HEK293 (cell line): ENCODE measurements around the gene FRA10AC1.

Experiments
- CTCF ChIA-PET: fragments of 350-600 bp; formaldehyde crosslinking; extraction: SDS; loops from one replicate; lab custom pipeline; 2021; ENCODE audit warnings: antibody characterized with exemption; lab: Yijun Ruan, JAX
- POLR2A ChIA-PET: fragments of 300-600 bp; formaldehyde crosslinking; extraction: SDS; loops from one replicate; lab custom pipeline; 2020; ENCODE audit warnings: antibody characterized with exemption, inconsistent platforms; lab: Yijun Ruan, JAX
- H3K27ac ChIP-seq: fragments of 200-500 bp; sonication (Bioruptor generic); 2 replicates; pipeline ENCODE4 v1.5.1; 2014; ENCODE audit warnings: low read depth, low read length, control low read depth, inconsistent platforms; ENCODE audit errors: extremely low read depth
- H3K36me3 ChIP-seq, 2 experiments: fragments of 200-500 bp in 1 of 2; sonication (Bioruptor generic) in 1 of 2; 1 replicate in 1 of 2; 2 replicates in 1 of 2; pipeline ENCODE4 v1.5.1; 2014 to 2017; ENCODE audit warnings: inconsistent platforms in 2 of 2, low read length in 2 of 2; ENCODE audit not compliant: control insufficient read depth in 2 of 2, insufficient read depth in 1 of 2
- H3K4me1 ChIP-seq: fragments of 200-500 bp; sonication (Bioruptor generic); 2 replicates; pipeline ENCODE4 v1.5.1; 2014; ENCODE audit warnings: mild to moderate bottlenecking, low read length, inconsistent platforms; ENCODE audit not compliant: control insufficient read depth, insufficient read depth
- H3K4me3 ChIP-seq: 2 replicates; pipeline ENCODE4 v1.5.1; 2011; ENCODE audit warnings: low read depth, mild to moderate bottlenecking, control low read depth, low read length, moderate library complexity
- H3K9me3 ChIP-seq: fragments of 200-500 bp; sonication (Bioruptor generic); 2 replicates; pipeline ENCODE4 v1.5.1; 2014; ENCODE audit warnings: low read depth, low read length, inconsistent platforms; ENCODE audit not compliant: control insufficient read depth, insufficient read depth
- KLF8 ChIP-seq: fragments of 450-650 bp; formaldehyde crosslinking; IDR thresholded peaks from 2 replicates; pipeline ENCODE4 v1.5.1; 2016; ENCODE audit warnings: missing biosample characterization, missing genetic modification characterization
- YY1 ChIP-seq: fragments of 450-650 bp; formaldehyde crosslinking; IDR thresholded peaks from 2 replicates; pipeline ENCODE4 v1.5.1; 2018; ENCODE audit warnings: missing biosample characterization, missing genetic modification characterization
- ZFP69B ChIP-seq: fragments of 450-650 bp; formaldehyde crosslinking; IDR thresholded peaks from 2 replicates; pipeline ENCODE4 v1.5.1; 2016; ENCODE audit warnings: missing biosample characterization, missing genetic modification characterization
- ZNF214 ChIP-seq: fragments of 450-650 bp; formaldehyde crosslinking; IDR thresholded peaks from 2 replicates; pipeline ENCODE4 v1.5.1; 2017; ENCODE audit warnings: missing biosample characterization, mild to moderate bottlenecking, missing genetic modification characterization, borderline replicate concordance
- ZNF548 ChIP-seq: fragments of 450-650 bp; formaldehyde crosslinking; IDR thresholded peaks from 2 replicates; pipeline ENCODE4 v1.5.1; 2016; ENCODE audit warnings: missing biosample characterization, missing genetic modification characterization
- ZNF596 ChIP-seq: fragments of 450-650 bp; IDR thresholded peaks from 2 replicates; pipeline ENCODE4 v1.5.0; 2018; ENCODE audit warnings: missing biosample characterization, mild to moderate bottlenecking, missing genetic modification characterization, moderate library complexity
- ZNF792 ChIP-seq: fragments of 450-650 bp; formaldehyde crosslinking; IDR thresholded peaks from 2 replicates; pipeline ENCODE4 v1.5.1; 2016; ENCODE audit warnings: missing biosample characterization, missing genetic modification characterization
- TF ChIP-seq, protein P1 (sequence below): fragments of 450-650 bp; formaldehyde crosslinking; IDR thresholded peaks from 2 replicates; pipeline ENCODE4 v1.5.1; 2016; ENCODE audit warnings: missing biosample characterization, missing genetic modification characterization
- TF ChIP-seq, protein P2 (sequence below): fragments of 450-650 bp; formaldehyde crosslinking; IDR thresholded peaks from 2 replicates; pipeline ENCODE4 v1.5.1; 2016; ENCODE audit warnings: missing biosample characterization, missing genetic modification characterization
- TF ChIP-seq, protein P3 (sequence below): fragments of 450-650 bp; formaldehyde crosslinking; IDR thresholded peaks from 2 replicates; pipeline ENCODE4 v1.5.1; 2016; ENCODE audit warnings: missing biosample characterization, missing genetic modification characterization

The FRA10AC1 gene

DNA sequence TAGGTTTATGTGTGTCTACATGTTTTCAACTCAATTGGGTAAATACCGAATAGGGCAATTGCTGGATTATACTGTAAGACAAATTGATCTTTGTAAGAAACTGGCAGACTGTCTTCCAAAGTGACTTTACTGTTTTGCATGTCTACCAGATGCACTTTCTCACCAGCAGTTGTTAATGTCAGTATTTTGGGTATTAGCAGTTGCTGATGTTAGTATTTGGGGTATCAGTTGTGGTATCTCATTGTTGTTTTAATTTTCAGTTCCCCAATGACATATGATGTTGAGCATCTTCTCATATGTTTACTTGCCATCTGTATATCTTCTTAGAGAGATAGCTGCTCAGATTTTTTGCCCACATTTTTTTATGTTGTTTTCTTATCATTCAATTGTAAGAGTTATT, 79.5 kb downstream of the FRA10AC1 start:
- H3K9me3 ChIP-seq: no peaks in the 10 kb centered on the region
- POLR2A ChIA-PET: no interaction called here
- no peak overlapping the region for H3K4me3 ChIP-seq
- TF ChIP-seq ZNF596 (tag by site-specific recombination) (no peak), KLF8 (tag by site-specific recombination) (no peak), ZFP69B (tag by site-specific recombination) (no peak), ZNF548 (no peak)
- TF ChIP-seq, protein P1, sequence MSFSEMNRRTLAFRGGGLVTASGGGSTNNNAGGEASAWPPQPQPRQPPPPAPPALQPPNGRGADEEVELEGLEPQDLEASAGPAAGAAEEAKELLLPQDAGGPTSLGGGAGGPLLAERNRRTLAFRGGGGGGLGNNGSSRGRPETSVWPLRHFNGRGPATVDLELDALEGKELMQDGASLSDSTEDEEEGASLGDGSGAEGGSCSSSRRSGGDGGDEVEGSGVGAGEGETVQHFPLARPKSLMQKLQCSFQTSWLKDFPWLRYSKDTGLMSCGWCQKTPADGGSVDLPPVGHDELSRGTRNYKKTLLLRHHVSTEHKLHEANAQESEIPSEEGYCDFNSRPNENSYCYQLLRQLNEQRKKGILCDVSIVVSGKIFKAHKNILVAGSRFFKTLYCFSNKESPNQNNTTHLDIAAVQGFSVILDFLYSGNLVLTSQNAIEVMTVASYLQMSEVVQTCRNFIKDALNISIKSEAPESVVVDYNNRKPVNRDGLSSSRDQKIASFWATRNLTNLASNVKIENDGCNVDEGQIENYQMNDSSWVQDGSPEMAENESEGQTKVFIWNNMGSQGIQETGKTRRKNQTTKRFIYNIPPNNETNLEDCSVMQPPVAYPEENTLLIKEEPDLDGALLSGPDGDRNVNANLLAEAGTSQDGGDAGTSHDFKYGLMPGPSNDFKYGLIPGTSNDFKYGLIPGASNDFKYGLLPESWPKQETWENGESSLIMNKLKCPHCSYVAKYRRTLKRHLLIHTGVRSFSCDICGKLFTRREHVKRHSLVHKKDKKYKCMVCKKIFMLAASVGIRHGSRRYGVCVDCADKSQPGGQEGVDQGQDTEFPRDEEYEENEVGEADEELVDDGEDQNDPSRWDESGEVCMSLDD: no peak
- TF ChIP-seq, protein P2, sequence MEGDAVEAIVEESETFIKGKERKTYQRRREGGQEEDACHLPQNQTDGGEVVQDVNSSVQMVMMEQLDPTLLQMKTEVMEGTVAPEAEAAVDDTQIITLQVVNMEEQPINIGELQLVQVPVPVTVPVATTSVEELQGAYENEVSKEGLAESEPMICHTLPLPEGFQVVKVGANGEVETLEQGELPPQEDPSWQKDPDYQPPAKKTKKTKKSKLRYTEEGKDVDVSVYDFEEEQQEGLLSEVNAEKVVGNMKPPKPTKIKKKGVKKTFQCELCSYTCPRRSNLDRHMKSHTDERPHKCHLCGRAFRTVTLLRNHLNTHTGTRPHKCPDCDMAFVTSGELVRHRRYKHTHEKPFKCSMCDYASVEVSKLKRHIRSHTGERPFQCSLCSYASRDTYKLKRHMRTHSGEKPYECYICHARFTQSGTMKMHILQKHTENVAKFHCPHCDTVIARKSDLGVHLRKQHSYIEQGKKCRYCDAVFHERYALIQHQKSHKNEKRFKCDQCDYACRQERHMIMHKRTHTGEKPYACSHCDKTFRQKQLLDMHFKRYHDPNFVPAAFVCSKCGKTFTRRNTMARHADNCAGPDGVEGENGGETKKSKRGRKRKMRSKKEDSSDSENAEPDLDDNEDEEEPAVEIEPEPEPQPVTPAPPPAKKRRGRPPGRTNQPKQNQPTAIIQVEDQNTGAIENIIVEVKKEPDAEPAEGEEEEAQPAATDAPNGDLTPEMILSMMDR (tag by site-specific recombination): no peak
- TF ChIP-seq, all 188 proteins: peak for 0
- no peaks in the 10 kb centered on the region for H3K36me3 ChIP-seq
- no peaks in the 10 kb centered on the region for H3K4me1 ChIP-seq
- H3K27ac ChIP-seq: no peak overlapping the region
- CTCF ChIA-PET: interaction anchor here (1.4 kb wide), 1 partner anchor 68 kb away, joined by 3 read pairs; no protein-coding TSS in a partner anchor

DNA sequence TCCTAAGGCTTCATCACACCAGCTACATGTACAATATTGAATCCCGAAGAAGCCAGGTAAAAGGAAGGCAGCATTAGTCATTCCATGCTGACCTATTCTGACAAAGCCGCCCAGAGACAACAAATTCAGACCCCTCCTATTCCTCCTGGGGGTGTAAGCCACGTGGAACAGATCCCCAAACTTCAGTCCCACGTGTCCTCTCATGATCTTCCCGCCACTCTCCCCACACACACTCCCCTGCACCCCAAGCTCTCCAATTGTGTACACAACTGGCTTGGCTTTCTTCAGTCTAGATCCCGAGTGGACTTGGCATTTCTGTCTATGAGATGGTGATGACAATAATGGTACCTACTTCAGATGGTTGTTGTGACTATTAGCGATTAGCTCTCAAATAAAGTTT, 81.5 kb downstream of the FRA10AC1 start:
- TF ChIP-seq ZNF792 (tag by site-specific recombination) (no peak), YY1 (tag by site-specific recombination) (no peak), ZNF214 (tag by site-specific recombination) (no peak)
- TF ChIP-seq, protein P3, sequence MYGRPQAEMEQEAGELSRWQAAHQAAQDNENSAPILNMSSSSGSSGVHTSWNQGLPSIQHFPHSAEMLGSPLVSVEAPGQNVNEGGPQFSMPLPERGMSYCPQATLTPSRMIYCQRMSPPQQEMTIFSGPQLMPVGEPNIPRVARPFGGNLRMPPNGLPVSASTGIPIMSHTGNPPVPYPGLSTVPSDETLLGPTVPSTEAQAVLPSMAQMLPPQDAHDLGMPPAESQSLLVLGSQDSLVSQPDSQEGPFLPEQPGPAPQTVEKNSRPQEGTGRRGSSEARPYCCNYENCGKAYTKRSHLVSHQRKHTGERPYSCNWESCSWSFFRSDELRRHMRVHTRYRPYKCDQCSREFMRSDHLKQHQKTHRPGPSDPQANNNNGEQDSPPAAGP (tag by site-specific recombination): no peak
- H3K36me3 ChIP-seq: no peaks in the 10 kb centered on the region
- no peak overlapping the region for H3K4me3 ChIP-seq
- H3K9me3 ChIP-seq: no peaks in the 10 kb centered on the region
- no peak overlapping the region for H3K27ac ChIP-seq
- ChIA-PET POLR2A (interaction anchor here (0.9 kb wide), 1 partner anchor 56 kb away, joined by 3 read pairs; no protein-coding TSS in a partner anchor), CTCF (no interaction called here)
- H3K4me1 ChIP-seq: no peaks in the 10 kb centered on the region
